ENCODE data around the gene NDUFS4.
"Not testable (repeated sequence)": the region's sequence is repeated elsewhere in the genome, so short reads cannot be mapped to it uniquely, and the experiment has no call there.

The NDUFS4 gene

GRCh38 chr5:53604309-53604708 is 43.9 kb downstream of the NDUFS4 start:
- TF ChIP-seq CTCF (IDR thresholded peaks at IDR 0.05; ENCODE audit: low read length, missing control alignments) = no peak
- H3K4me3 ChIP-seq (replicated peaks; ENCODE audit: low read depth, low read length) = no peak overlapping the region
- DNase-seq (ENCODE audit: low read depth) = no peak

GRCh38 chr5:53607886-53608285 is 47.4 kb downstream of the NDUFS4 start:
- H3K4me3 ChIP-seq (replicated peaks; ENCODE audit: low read depth, low read length) = no peak overlapping the region
- DNase-seq (ENCODE audit: low read depth) = peak; percentile 33
- TF ChIP-seq CTCF (IDR thresholded peaks at IDR 0.05; ENCODE audit: low read length, missing control alignments) = no peak

- H3K4me3 ChIP-seq (replicated peaks; ENCODE audit: low read depth, low read length); DNase-seq (ENCODE audit: low read depth): not testable (repeated sequence)
These were observed 48.5 kb downstream of the NDUFS4 start for GRCh38 chr5:53608897-53609296.

- no peak overlapping the region for H3K4me3 ChIP-seq (replicated peaks; ENCODE audit: low read depth, low read length)
- no peak for DNase-seq (ENCODE audit: low read depth)
- no peak for TF ChIP-seq CTCF (IDR thresholded peaks at IDR 0.05; ENCODE audit: low read length, missing control alignments)
These were observed 52.6 kb downstream of the NDUFS4 start for GRCh38 chr5:53613061-53613460.

- no peak for DNase-seq (ENCODE audit: low read depth)
- TF ChIP-seq CTCF (IDR thresholded peaks at IDR 0.05; ENCODE audit: low read length, missing control alignments) = no peak
- no peak overlapping the region for H3K4me3 ChIP-seq (replicated peaks; ENCODE audit: low read depth, low read length)
These were observed 53.1 kb downstream of the NDUFS4 start for GRCh38 chr5:53613536-53613935.

GRCh38 chr5:53614376-53614885 is 54.0 kb downstream of the NDUFS4 start:
- TF ChIP-seq CTCF (IDR thresholded peaks at IDR 0.05; ENCODE audit: low read length, missing control alignments) = no peak
- DNase-seq (ENCODE audit: low read depth) = no peak
- H3K4me3 ChIP-seq (replicated peaks; ENCODE audit: low read depth, low read length) = no peak overlapping the region

- TF ChIP-seq CTCF (IDR thresholded peaks at IDR 0.05; ENCODE audit: low read length, missing control alignments) = no peak
- DNase-seq (ENCODE audit: low read depth) = peak; percentile 24
- H3K4me3 ChIP-seq (replicated peaks; ENCODE audit: low read depth, low read length) = no peak overlapping the region
These were observed 56.6 kb downstream of the NDUFS4 start for GRCh38 chr5:53616939-53617549.
